Nephron progenitor cell (in vitro differentiated cells): Measurements from ENCODE around the gene PTS.

Source experiments
- DNase-seq: peaks from one replicate; pipeline ENCODE4 v3.0.0; 2021
- H3K27ac Mint-ChIP-seq: 2 replicates; pipeline ENCODE4 v1.8.0; 2021; ENCODE audit warnings: mild to moderate bottlenecking, moderate library complexity, mixed read lengths
- H3K27me3 Mint-ChIP-seq: 2 replicates; pipeline ENCODE4 v1.8.0; 2021; ENCODE audit warnings: mild to moderate bottlenecking, low read depth, mixed read lengths; ENCODE audit not compliant: poor library complexity
- H3K36me3 Mint-ChIP-seq: 2 replicates; pipeline ENCODE4 v1.8.0; 2021; ENCODE audit warnings: low read depth, mixed read lengths
- H3K4me1 Mint-ChIP-seq: 2 replicates; pipeline ENCODE4 v1.8.0; 2021; ENCODE audit warnings: mixed read lengths
- H3K4me3 Mint-ChIP-seq: 2 replicates; pipeline ENCODE4 v1.8.0; 2021; ENCODE audit warnings: mild to moderate bottlenecking, moderate library complexity, mixed read lengths
- H3K9me3 Mint-ChIP-seq: 2 replicates; pipeline ENCODE4 v1.8.0; 2021; ENCODE audit warnings: mild to moderate bottlenecking, moderate library complexity, mixed read lengths
- TF ChIP-seq, protein P1 (sequence below): fragments of 200-600 bp; sonication (generic); IDR thresholded peaks from 2 replicates; pipeline ENCODE4 v1.5.0; 2021; ENCODE audit warnings: antibody characterized with exemption

The PTS gene

DNA sequence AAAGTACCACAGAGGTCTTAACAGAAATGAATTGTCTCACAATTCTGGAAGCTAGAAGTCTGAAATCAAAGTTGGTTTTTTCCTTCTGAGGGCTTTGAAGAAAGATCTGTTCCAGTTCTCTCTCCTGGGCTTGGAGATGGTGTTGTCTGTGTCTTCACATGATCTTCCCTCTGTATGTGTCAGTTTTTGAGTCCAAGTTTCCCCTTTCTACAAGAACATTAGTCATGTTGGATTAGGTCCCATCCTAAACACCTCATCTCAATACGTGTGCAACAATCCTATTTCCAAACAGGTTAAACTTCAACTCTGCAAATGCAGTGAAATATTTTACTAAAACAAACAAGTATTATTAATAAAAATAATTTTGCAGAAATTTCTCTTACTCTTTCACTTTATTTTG is 3.1 kb upstream of the PTS start:
- TF ChIP-seq, protein P1, sequence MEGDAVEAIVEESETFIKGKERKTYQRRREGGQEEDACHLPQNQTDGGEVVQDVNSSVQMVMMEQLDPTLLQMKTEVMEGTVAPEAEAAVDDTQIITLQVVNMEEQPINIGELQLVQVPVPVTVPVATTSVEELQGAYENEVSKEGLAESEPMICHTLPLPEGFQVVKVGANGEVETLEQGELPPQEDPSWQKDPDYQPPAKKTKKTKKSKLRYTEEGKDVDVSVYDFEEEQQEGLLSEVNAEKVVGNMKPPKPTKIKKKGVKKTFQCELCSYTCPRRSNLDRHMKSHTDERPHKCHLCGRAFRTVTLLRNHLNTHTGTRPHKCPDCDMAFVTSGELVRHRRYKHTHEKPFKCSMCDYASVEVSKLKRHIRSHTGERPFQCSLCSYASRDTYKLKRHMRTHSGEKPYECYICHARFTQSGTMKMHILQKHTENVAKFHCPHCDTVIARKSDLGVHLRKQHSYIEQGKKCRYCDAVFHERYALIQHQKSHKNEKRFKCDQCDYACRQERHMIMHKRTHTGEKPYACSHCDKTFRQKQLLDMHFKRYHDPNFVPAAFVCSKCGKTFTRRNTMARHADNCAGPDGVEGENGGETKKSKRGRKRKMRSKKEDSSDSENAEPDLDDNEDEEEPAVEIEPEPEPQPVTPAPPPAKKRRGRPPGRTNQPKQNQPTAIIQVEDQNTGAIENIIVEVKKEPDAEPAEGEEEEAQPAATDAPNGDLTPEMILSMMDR = no peak

DNA sequence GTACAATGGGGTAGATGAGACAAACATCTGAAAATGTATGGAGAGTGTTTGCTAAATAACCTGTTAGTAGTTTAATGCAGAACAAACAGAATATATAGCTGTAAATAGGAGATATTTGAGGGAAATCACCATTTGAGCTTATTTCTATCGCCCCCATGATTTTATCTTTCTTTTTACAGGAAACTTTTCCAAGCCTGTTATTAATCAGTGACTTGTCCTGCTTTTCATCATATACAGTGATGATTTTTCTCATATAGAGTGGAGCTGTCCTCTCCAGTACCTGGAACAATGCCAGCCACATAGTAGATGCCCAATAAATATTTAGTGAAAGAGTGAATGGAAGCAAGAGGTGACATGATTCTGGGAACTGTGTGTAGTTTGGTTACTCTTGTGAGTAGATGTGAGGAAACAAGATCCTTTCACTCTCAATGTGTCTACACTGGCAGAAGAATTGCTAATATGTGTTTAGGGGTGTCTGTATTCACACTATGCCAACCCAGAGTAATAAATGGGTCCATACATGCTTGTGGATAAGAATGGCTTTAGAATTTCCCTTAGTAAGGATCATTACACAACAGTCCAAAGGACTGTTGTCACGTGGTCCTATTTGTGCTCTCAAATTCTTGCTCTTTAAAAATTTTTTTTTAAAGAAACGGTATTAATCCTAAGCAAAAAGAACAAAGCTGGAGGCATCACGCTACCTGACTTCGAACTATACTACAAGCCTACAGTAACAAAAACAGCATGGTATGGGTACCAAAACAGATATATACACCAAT is 2.3 kb upstream of the PTS start:
- no peak for DNase-seq
- H3K27me3 Mint-ChIP-seq = peaks cover 23% of the 10 kb centered on the region
- H3K27ac Mint-ChIP-seq = no peak overlapping the region
- H3K4me1 Mint-ChIP-seq = peaks cover 24% of the 10 kb centered on the region
- peaks cover 13% of the 10 kb centered on the region for H3K9me3 Mint-ChIP-seq
- no peak overlapping the region for H3K4me3 Mint-ChIP-seq
- H3K36me3 Mint-ChIP-seq = peaks cover 11% of the 10 kb centered on the region
- TF ChIP-seq, protein P1 = no peak

More for the DNA sequence above, 3.1 kb upstream of the PTS start:
- peaks cover 13% of the 10 kb centered on the region for H3K9me3 Mint-ChIP-seq
- H3K27ac Mint-ChIP-seq = no peak overlapping the region
- no peak overlapping the region for H3K4me3 Mint-ChIP-seq
- no peak for DNase-seq
- peaks cover 23% of the 10 kb centered on the region for H3K27me3 Mint-ChIP-seq
- peaks cover 20% of the 10 kb centered on the region for H3K4me1 Mint-ChIP-seq
- peaks cover 3% of the 10 kb centered on the region for H3K36me3 Mint-ChIP-seq

GRCh38 chr11:112225753-112226061 is 521 bp upstream of the PTS start:
- peaks cover 26% of the 10 kb centered on the region for H3K36me3 Mint-ChIP-seq
- H3K9me3 Mint-ChIP-seq = peaks cover 13% of the 10 kb centered on the region
- H3K27ac Mint-ChIP-seq = no peak overlapping the region
- peak overlapping the region; percentile 88 for H3K4me3 Mint-ChIP-seq
- H3K27me3 Mint-ChIP-seq = peaks cover 18% of the 10 kb centered on the region
- no peak for DNase-seq
- TF ChIP-seq, protein P1 = no peak
- H3K4me1 Mint-ChIP-seq = peaks cover 24% of the 10 kb centered on the region

DNA sequence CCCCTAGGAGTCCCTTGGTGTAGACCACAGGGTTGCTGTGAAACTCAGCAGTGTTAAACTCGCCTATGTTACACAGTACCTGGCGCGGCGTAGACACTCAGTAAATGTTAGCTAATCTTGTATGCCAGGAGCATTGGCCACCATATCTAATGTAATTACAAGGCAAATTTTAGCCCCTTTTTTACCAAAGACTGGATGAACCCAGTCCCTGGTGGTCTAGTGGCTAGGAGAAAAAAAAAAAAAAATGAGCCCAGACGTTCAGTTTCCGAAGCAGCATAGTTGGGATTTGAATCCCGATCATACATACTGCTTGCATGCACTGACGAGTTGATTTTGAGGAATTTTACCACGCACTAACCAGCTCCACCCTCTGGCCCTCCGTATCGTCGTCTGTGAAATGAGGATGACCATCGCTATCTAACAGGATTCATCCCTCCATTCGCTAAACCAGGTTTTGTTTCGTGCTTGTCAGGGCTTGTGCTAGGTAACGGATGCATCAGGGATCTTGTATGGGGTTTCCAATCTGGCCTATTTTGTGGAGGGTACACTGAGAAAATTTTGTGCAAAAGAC is 688 bp downstream of the PTS start:
- Mint-ChIP-seq H3K9me3 (peaks cover 13% of the 10 kb centered on the region), H3K27me3 (peaks cover 18% of the 10 kb centered on the region)
- no peak for DNase-seq

DNA sequence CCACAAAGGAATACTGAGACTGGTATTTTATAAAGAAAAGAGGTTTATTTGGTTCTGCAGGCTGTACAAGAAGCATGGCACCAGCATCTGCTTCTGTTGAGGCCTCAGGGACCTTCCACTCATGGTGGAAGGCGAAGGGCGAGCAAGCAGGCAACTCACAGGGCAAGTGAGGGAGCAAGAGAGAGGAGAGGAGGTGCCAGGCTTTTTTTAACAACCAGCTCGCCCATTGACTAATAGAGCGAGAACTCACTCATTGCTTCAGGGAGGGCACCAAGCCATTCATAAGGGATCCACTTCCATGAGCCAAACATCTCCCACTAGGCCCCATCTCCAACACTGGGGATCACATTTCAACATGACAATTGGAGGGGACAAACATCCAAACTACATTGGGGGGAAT is 1.2 kb downstream of the PTS start:
- TF ChIP-seq, protein P1 = no peak
- peaks cover 18% of the 10 kb centered on the region for H3K4me1 Mint-ChIP-seq
- H3K27me3 Mint-ChIP-seq = peaks cover 18% of the 10 kb centered on the region
- no peak for DNase-seq
- H3K27ac Mint-ChIP-seq = no peak overlapping the region
- peaks cover 13% of the 10 kb centered on the region for H3K9me3 Mint-ChIP-seq
- peaks cover 32% of the 10 kb centered on the region for H3K36me3 Mint-ChIP-seq
- H3K4me3 Mint-ChIP-seq = peak overlapping the region; percentile 88

More for the DNA sequence above, 688 bp downstream of the PTS start:
- H3K4me1 Mint-ChIP-seq = peaks cover 22% of the 10 kb centered on the region
- no peak overlapping the region for H3K27ac Mint-ChIP-seq
- H3K36me3 Mint-ChIP-seq = peaks cover 27% of the 10 kb centered on the region
- H3K4me3 Mint-ChIP-seq = peak overlapping the region; percentile 88
- TF ChIP-seq, protein P1 = no peak

GRCh38 chr11:112228706-112229105 is 2.5 kb downstream of the PTS start:
- Mint-ChIP-seq H3K27ac (no peak overlapping the region), H3K4me3 (peak overlapping the region; percentile 88), H3K4me1 (peaks cover 18% of the 10 kb centered on the region), H3K27me3 (peaks cover 13% of the 10 kb centered on the region), H3K9me3 (peaks cover 13% of the 10 kb centered on the region), H3K36me3 (peaks cover 32% of the 10 kb centered on the region)
- no peak for DNase-seq
- TF ChIP-seq, protein P1 = no peak
